ENCODE results near the gene FOSB.

FOSB gene

DNA sequence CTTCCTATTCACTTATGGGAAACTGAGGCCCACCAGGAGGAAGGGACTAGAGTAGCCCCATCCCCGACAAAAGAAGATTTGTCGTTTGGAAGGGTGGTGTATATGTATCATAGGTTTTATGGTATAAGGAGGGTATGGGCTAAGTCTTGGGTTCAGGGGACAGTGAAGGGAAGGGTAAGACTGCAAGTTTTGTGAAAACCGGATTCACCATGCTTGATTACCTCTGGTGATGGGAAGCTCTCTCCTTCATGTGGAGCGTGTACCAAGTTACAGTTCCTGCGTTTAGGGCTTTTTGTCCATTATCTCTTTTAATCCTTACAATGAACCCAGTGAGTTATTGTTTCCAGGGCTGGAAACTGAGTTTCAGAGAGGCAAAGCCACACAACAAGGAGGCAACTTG lies 43.3 kb downstream of the FOSB start:
- H3K36me3 Mint-ChIP-seq (ENCODE audit: insufficient read depth): peaks cover 33% of the 10 kb centered on the region
- H3K4me3 Mint-ChIP-seq: peak overlapping the region in 1 of 2 donors; percentile 91

GRCh38 chr19:45512881-45513483 lies 45.2 kb downstream of the FOSB start:
- DNase-seq (no peak), ATAC-seq (replicated peaks) (no peak)
- H3K27ac Mint-ChIP-seq: peak overlapping the region; percentile 44 to 89
- H3K4me1 Mint-ChIP-seq (ENCODE audit: low read depth in 2 of 2): peaks cover 59 to 63% of the 10 kb centered on the region in 2 donors
- no peaks in the 10 kb centered on the region for H3K9me3 Mint-ChIP-seq
- no peaks in the 10 kb centered on the region for H3K27me3 Mint-ChIP-seq
- peaks cover 34% of the 10 kb centered on the region for H3K36me3 Mint-ChIP-seq (ENCODE audit: insufficient read depth)
- H3K4me3 Mint-ChIP-seq: peak overlapping the region; percentile 28 to 60

More for the DNA sequence above, 43.3 kb downstream of the FOSB start:
- Mint-ChIP-seq H3K4me1 (ENCODE audit: low read depth in 2 of 2) (peaks cover 55 to 65% of the 10 kb centered on the region in 2 donors), H3K9me3 (no peaks in the 10 kb centered on the region), H3K27me3 (no peaks in the 10 kb centered on the region), H3K27ac (peak overlapping the region; percentile 82 to 96)
- DNase-seq (no peak), ATAC-seq (replicated peaks) (no peak)

GRCh38 chr19:45514376-45515051 lies 46.7 kb downstream of the FOSB start:
- DNase-seq (no peak), ATAC-seq (replicated peaks) (no peak)
- H3K9me3 Mint-ChIP-seq: no peaks in the 10 kb centered on the region
- H3K27ac Mint-ChIP-seq: peak overlapping the region; percentile 89
- peak overlapping the region; percentile 60 to 71 for H3K4me3 Mint-ChIP-seq
- H3K27me3 Mint-ChIP-seq: no peaks in the 10 kb centered on the region
- peaks cover 53 to 57% of the 10 kb centered on the region in 2 donors for H3K4me1 Mint-ChIP-seq (ENCODE audit: low read depth in 2 of 2)
- peaks cover 45% of the 10 kb centered on the region for H3K36me3 Mint-ChIP-seq (ENCODE audit: insufficient read depth)

DNA sequence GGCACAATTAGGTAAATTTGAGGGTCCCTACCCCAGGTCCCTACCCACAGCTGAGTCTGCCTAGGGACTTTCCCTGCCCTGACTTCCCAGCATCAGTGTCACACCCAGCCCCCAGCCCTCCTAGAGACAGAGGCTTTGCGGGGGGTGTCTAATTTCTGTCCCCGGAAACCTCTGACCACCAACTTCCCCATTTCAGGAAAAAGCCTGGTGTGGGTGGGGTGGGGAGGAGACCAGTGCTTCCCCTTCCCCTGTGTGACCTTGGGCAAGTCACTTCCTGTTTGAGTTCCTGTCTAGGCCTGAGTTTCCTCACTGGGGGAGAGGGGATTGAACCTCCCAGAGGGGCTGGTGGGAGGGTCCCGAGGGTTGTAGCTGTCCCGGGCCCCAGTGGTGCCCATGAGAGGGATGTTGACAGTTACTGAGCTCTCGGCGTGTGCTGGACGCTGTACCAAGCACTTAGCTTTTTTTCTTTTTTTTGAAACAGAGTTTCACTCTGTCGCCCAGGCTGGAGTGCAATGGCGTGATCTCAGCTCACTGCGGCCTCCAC lies 47.4 kb downstream of the FOSB start:
- no peak for DNase-seq
- peak overlapping the region; percentile 60 to 71 for H3K4me3 Mint-ChIP-seq
- H3K27ac Mint-ChIP-seq: peak overlapping the region; percentile 89
- peak; percentile 71 for ATAC-seq (replicated peaks)
- no peaks in the 10 kb centered on the region for H3K9me3 Mint-ChIP-seq
- peaks cover 46% of the 10 kb centered on the region for H3K36me3 Mint-ChIP-seq (ENCODE audit: insufficient read depth)
- no peaks in the 10 kb centered on the region for H3K27me3 Mint-ChIP-seq
- H3K4me1 Mint-ChIP-seq (ENCODE audit: low read depth in 2 of 2): peaks cover 49 to 51% of the 10 kb centered on the region in 2 donors

GRCh38 chr19:45515807-45516401 lies 48.1 kb downstream of the FOSB start:
- peaks cover 43 to 44% of the 10 kb centered on the region in 2 donors for H3K4me1 Mint-ChIP-seq (ENCODE audit: low read depth in 2 of 2)
- no peaks in the 10 kb centered on the region for H3K9me3 Mint-ChIP-seq
- H3K36me3 Mint-ChIP-seq (ENCODE audit: insufficient read depth): peaks cover 49% of the 10 kb centered on the region
- no peak for DNase-seq
- no peaks in the 10 kb centered on the region for H3K27me3 Mint-ChIP-seq
- H3K27ac Mint-ChIP-seq: peak overlapping the region; percentile 89
- H3K4me3 Mint-ChIP-seq: peak overlapping the region in 1 of 2 donors; percentile 60
- no peak for ATAC-seq (replicated peaks)

GRCh38 chr19:45517238-45517637 lies 49.4 kb downstream of the FOSB start:
- H3K4me3 Mint-ChIP-seq: no peak overlapping the region
- H3K4me1 Mint-ChIP-seq (ENCODE audit: low read depth in 2 of 2): peaks cover 33 to 37% of the 10 kb centered on the region in 2 donors
- peaks cover 58% of the 10 kb centered on the region for H3K36me3 Mint-ChIP-seq (ENCODE audit: insufficient read depth)
- no peak for DNase-seq
- ATAC-seq (replicated peaks): no peak
- no peaks in the 10 kb centered on the region for H3K9me3 Mint-ChIP-seq
- peak overlapping the region in 1 of 2 donors; percentile 24 for H3K27ac Mint-ChIP-seq
- H3K27me3 Mint-ChIP-seq: no peaks in the 10 kb centered on the region

GRCh38 chr19:45517641-45518468 lies 50.1 kb downstream of the FOSB start:
- peak overlapping the region in 1 of 2 donors; percentile 24 for H3K27ac Mint-ChIP-seq
- ATAC-seq (replicated peaks) (no peak), DNase-seq (no peak)
- H3K9me3 Mint-ChIP-seq: no peaks in the 10 kb centered on the region
- peaks cover 31 to 35% of the 10 kb centered on the region in 2 donors for H3K4me1 Mint-ChIP-seq (ENCODE audit: low read depth in 2 of 2)
- H3K27me3 Mint-ChIP-seq: no peaks in the 10 kb centered on the region
- H3K36me3 Mint-ChIP-seq (ENCODE audit: insufficient read depth): peaks cover 62% of the 10 kb centered on the region
- no peak overlapping the region for H3K4me3 Mint-ChIP-seq

DNA sequence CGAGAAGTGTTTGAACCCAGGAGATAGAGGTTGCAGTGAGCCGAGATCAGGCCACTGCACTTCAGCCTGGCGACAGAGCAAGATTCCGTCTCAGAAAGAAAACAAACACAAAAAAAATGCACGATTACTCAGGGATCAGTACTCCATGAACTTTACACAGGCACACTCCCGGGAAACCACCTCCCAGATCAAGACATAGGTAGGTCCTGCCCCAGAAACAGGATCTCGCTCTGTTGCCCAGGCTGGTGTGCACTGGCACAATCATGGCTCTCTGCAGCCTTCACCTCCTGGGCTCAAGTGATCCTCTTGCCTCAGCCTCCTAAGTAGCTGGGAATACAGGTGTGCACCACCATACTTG lies 50.7 kb downstream of the FOSB start:
- Mint-ChIP-seq H3K4me3 (no peak overlapping the region), H3K27me3 (no peaks in the 10 kb centered on the region), H3K4me1 (ENCODE audit: low read depth in 2 of 2) (peaks cover 26 to 33% of the 10 kb centered on the region in 2 donors), H3K9me3 (no peaks in the 10 kb centered on the region), H3K27ac (no peak overlapping the region), H3K36me3 (ENCODE audit: insufficient read depth) (peaks cover 68% of the 10 kb centered on the region)
- no peak for ATAC-seq (replicated peaks)
- no peak for DNase-seq

GRCh38 chr19:45522010-45522941 lies 54.5 kb downstream of the FOSB start:
- ATAC-seq (replicated peaks): no peak
- DNase-seq: no peak
- Mint-ChIP-seq H3K27ac (no peak overlapping the region), H3K4me1 (ENCODE audit: low read depth in 2 of 2) (peaks cover 8 to 9% of the 10 kb centered on the region in 2 donors), H3K36me3 (ENCODE audit: insufficient read depth) (peaks cover 90% of the 10 kb centered on the region), H3K4me3 (no peak overlapping the region), H3K9me3 (no peaks in the 10 kb centered on the region), H3K27me3 (no peaks in the 10 kb centered on the region)

GRCh38 chr19:45523642-45524256 lies 56.0 kb downstream of the FOSB start:
- H3K9me3 Mint-ChIP-seq: no peaks in the 10 kb centered on the region
- peaks cover 93% of the 10 kb centered on the region for H3K36me3 Mint-ChIP-seq (ENCODE audit: insufficient read depth)
- peak; percentile 98 for ATAC-seq (replicated peaks)
- H3K27me3 Mint-ChIP-seq: no peaks in the 10 kb centered on the region
- peak overlapping the region; percentile 38 to 79 for H3K27ac Mint-ChIP-seq
- H3K4me1 Mint-ChIP-seq (ENCODE audit: low read depth in 2 of 2): peaks cover 10 to 14% of the 10 kb centered on the region in 2 donors
- peak; percentile 70 to 75 (median 73) for DNase-seq
- H3K4me3 Mint-ChIP-seq: no peak overlapping the region

GRCh38 chr19:45524575-45525129 lies 56.9 kb downstream of the FOSB start:
- H3K27me3 Mint-ChIP-seq: no peaks in the 10 kb centered on the region
- H3K4me3 Mint-ChIP-seq: no peak overlapping the region
- H3K27ac Mint-ChIP-seq: peak overlapping the region in 1 of 2 donors; percentile 79
- no peak for ATAC-seq (replicated peaks)
- H3K4me1 Mint-ChIP-seq (ENCODE audit: low read depth in 2 of 2): peaks cover 14% of the 10 kb centered on the region in 2 donors
- H3K9me3 Mint-ChIP-seq: no peaks in the 10 kb centered on the region
- no peak for DNase-seq
- H3K36me3 Mint-ChIP-seq (ENCODE audit: insufficient read depth): peaks cover 90% of the 10 kb centered on the region
